B cell (primary cell): Measurements from ENCODE around the gene MTHFR. TPM values are rescaled to one million over a fixed set of nuclear protein-coding genes. Genes with fewer than 3 reads are reported as not detected.

Experiments
- ATAC-seq: fragments of 200-7000 bp; cut with Tn5 transposase; one replicate; pipeline ENCODE4 v1.10.0; 2021; ENCODE audit warnings: low read depth, mild to moderate bottlenecking, moderate number of reproducible peaks, moderate library complexity
- CTCF ChIA-PET: fragments of 350-600 bp; sonication (Branson Sonifier 250); formaldehyde crosslinking; loops from one replicate; lab custom pipeline; 2021; ENCODE audit warnings: antibody characterized with exemption, inconsistent platforms; lab: Charles Lee
- POLR2A ChIA-PET: fragments of 350-600 bp; sonication (Branson Sonifier 250); formaldehyde crosslinking; loops from one replicate; lab custom pipeline; 2021; ENCODE audit warnings: antibody characterized with exemption; lab: Charles Lee
- DNase-seq: peaks from one replicate; pipeline ENCODE4 v3.0.0; 2013
- H2AFZ ChIP-seq: 2 replicates; pipeline ENCODE4 v1.6.1; 2012; ENCODE audit warnings: mild to moderate bottlenecking, low read depth, low read length; ENCODE audit not compliant: insufficient read depth, poor library complexity, severe bottlenecking
- H3K27ac ChIP-seq, 2 donors: 1 replicate in 1 of 2; 2 replicates in 1 of 2; pipeline ENCODE4 v1.5.1; 2012 to 2013; ENCODE audit warnings: low read length in 2 of 2, mild to moderate bottlenecking in 2 of 2, moderate library complexity in 1 of 2
- H3K27me3 ChIP-seq, 4 experiments: fragments of 200-600 bp in 1 of 4; sonication (generic) in 1 of 4; replicated peaks in 1 of 4; 1 replicate in 2 of 4; 2 replicates in 2 of 4; pipeline versions ENCODE4 v1.6.1 to v1.7.0; 2013 to 2016; ENCODE audit warnings: low read length in 3 of 4, mild to moderate bottlenecking in 2 of 4, mixed read lengths in 1 of 4, moderate library complexity in 1 of 4; ENCODE audit not compliant: insufficient read depth in 4 of 4, control insufficient read depth in 3 of 4; ENCODE audit errors: control extremely low read depth in 1 of 4
- H3K36me3 ChIP-seq, 2 experiments: replicated peaks in 1 of 2; 1 replicate in 1 of 2; 2 replicates in 1 of 2; pipeline versions ENCODE4 v1.6.1 to v1.7.1; 2013; ENCODE audit warnings: low read length in 1 of 2; ENCODE audit not compliant: insufficient read depth in 2 of 2, control insufficient read depth in 1 of 2; ENCODE audit errors: control extremely low read depth in 1 of 2, extremely low read depth in 1 of 2
- H3K4me1 ChIP-seq, 2 donors: fragments of 200-600 bp in 1 of 2; sonication (generic) in 1 of 2; 1 replicate in 1 of 2; 2 replicates in 1 of 2; pipeline versions ENCODE4 v1.5.1 to v1.6.1; 2013 to 2017; ENCODE audit warnings: low read length in 2 of 2; ENCODE audit not compliant: control insufficient read depth in 2 of 2, insufficient read depth in 2 of 2
- H3K4me2 ChIP-seq: replicated peaks from 2 replicates; pipeline ENCODE3; 2012; ENCODE audit warnings: mild to moderate bottlenecking, low read depth, low read length; ENCODE audit not compliant: poor library complexity, severe bottlenecking
- H3K4me3 ChIP-seq, 5 experiments: fragments of 200-600 bp in 1 of 5; sonication (generic) in 1 of 5; 1 replicate in 3 of 5; 2 replicates in 2 of 5; pipeline versions ENCODE4 v1.5.1 to v1.7.0; 2011 to 2016; ENCODE audit warnings: low read length in 4 of 5, mild to moderate bottlenecking in 4 of 5, low read depth in 2 of 5, control low read depth in 1 of 5, moderate library complexity in 1 of 5; ENCODE audit not compliant: insufficient read depth in 1 of 5; ENCODE audit errors: control extremely low read depth in 1 of 5, extremely low read depth in 1 of 5
- H3K79me2 ChIP-seq: fragments of 200-600 bp; sonication (generic); one replicate; pipeline ENCODE4 v1.6.0; 2016; ENCODE audit warnings: low read length; ENCODE audit not compliant: control insufficient read depth, insufficient read depth
- H3K9ac ChIP-seq: fragments of 200-600 bp; sonication (generic); 2 replicates; pipeline ENCODE4 v1.6.1; 2017; ENCODE audit warnings: mild to moderate bottlenecking, low read length, moderate library complexity
- H3K9me3 ChIP-seq, 3 donors: one replicate each; pipeline versions ENCODE4 v1.6.1 to v1.7.1; 2013; ENCODE audit warnings: low read length in 2 of 3; ENCODE audit not compliant: control insufficient read depth in 2 of 3, insufficient read depth in 1 of 3; ENCODE audit errors: control extremely low read depth in 1 of 3
- H4K20me1 ChIP-seq: 2 replicates; pipeline ENCODE4 v1.6.0; 2012; ENCODE audit warnings: mild to moderate bottlenecking, low read length; ENCODE audit not compliant: insufficient read depth, control insufficient read depth, poor library complexity, severe bottlenecking
- H3K27ac Mint-ChIP-seq: one replicate; pipeline ENCODE4 v1.8.0; 2021; ENCODE audit warnings: mixed read lengths
- H3K27me3 Mint-ChIP-seq: one replicate; pipeline ENCODE4 v1.8.0; 2021; ENCODE audit warnings: mixed read lengths
- H3K4me1 Mint-ChIP-seq: one replicate; pipeline ENCODE4 v1.8.0; 2021; ENCODE audit warnings: mixed read lengths
- H3K4me3 Mint-ChIP-seq: one replicate; pipeline ENCODE4 v1.8.0; 2021; ENCODE audit warnings: mixed read lengths
- H3K9me3 Mint-ChIP-seq: one replicate; pipeline ENCODE4 v1.8.0; 2022; ENCODE audit warnings: mixed read lengths; ENCODE audit not compliant: insufficient read depth
- CTCF ChIP-seq: fragments of 200-600 bp; IDR thresholded peaks from one replicate; pipeline ENCODE4 v1.8.0; 2022; ENCODE audit warnings: antibody characterized with exemption, mild to moderate bottlenecking
- EZH2 ChIP-seq: IDR thresholded peaks from 2 replicates; pipeline ENCODE4 v1.6.1; 2012; ENCODE audit warnings: borderline replicate concordance, low read depth, mild to moderate bottlenecking, moderate library complexity, low read length; ENCODE audit not compliant: insufficient read depth, poor library complexity, severe bottlenecking
- WGBS: methylation state at CpG from one replicate; pipeline ENCODE4 v1.1.5; 2013; ENCODE audit warnings: missing lambda C conversion rate; ENCODE audit not compliant: insufficient coverage; 5-methylcytosine and 5-hydroxymethylcytosine counted together
- intact Hi-C: fragments of 100-400 bp; cut with micrococcal nuclease; formaldehyde crosslinking; loops from one replicate; pipeline ENCODE4 v1.10.0; 2022
- polyA plus RNA-seq: library from polyadenylated mRNA; depleted of rRNA; stranded (reverse); fragments of >200 nt; gene quantifications from 2 replicates; pipeline ENCODE4 v1.2.3, GENCODE V29; 2012
- total RNA-seq, 2 donors: library from RNA; stranded (reverse); fragments of 120-200 nt in 1 of 2; gene quantifications; 1 replicate in 1 of 2; 2 replicates in 1 of 2; pipeline versions ENCODE4 v1.2.3 to v1.2.4, GENCODE V29; 2013 to 2022

The MTHFR gene
- total and polyA plus RNA-seq, 2 donors (not counting 1 experiment from before 2014, with no cell fraction given): 35.8 to 114 TPM

DNA sequence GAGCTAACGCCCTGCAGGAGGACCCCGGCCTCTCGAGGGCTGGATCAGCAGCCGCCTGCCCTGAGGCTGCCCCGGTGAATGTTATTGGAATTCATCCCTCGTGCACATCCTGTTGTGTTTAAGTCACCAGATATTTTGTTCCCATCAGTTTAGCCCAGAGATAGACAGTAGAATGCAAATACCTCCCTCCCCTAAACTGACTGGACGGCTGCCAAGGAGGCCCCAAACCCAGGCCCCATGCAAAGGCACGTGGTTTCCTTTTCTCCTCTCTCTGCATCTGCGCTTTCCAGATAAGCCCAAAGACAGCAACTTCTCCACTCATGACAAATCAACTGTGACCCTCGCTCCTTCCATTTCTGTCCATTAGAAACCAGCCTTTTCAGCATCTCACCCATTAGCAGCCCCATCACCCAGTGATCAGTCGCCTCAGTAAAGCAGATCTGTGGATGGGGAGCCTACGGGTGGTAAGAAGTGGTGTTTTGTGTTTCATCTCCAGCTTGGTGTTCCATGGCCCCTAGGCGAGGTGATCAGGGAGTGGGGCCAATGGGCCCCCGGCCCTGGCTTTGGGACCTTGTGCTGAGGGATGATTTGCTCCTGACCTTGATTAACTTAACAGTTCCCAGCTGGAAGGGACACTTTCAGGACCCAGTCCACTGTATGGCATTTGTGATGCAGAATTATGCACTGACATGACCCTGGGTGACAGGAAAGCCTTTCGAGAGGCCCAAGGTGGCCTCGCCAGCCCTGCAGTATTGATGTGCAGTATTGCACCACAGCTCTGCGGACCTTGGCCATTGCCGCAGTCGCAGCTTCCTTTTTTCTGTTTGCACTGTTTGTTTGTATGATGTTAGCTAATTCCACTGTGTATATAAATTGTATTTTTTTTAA, 36.6 kb upstream of the MTHFR start:
- Histone ChIP-seq H3K27ac (peak overlapping the region in 1 of 2 donors; percentile 13), H3K79me2 (no peaks in the 10 kb centered on the region), H4K20me1 (peaks cover 27% of the 10 kb centered on the region), H3K9me3 (no peaks in the 10 kb centered on the region), H3K9ac (no peak overlapping the region), H3K4me1 (peaks cover 14 to 22% of the 10 kb centered on the region in 2 donors), H3K4me3 (no peak overlapping the region), H2AFZ (no peak overlapping the region), H3K27me3 (no peaks in the 10 kb centered on the region), H3K4me2 (peak overlapping the region; percentile 50), H3K36me3 (peaks cover 1 to 69% of the 10 kb centered on the region in 2 experiments)
- H3K27me3 Mint-ChIP-seq: no peaks in the 10 kb centered on the region
- POLR2A ChIA-PET: no interaction called here
- peaks cover 27% of the 10 kb centered on the region for H3K4me1 Mint-ChIP-seq
- DNase-seq (peak; percentile 39), ATAC-seq (peak; percentile 40)
- peak overlapping the region; percentile 13 for H3K4me3 Mint-ChIP-seq
- intact Hi-C loops: no loop called here
- H3K27ac Mint-ChIP-seq: peak overlapping the region; percentile 69
- H3K9me3 Mint-ChIP-seq: no peaks in the 10 kb centered on the region
- 26% methylated on average over 13 of the region's 19 CpGs for WGBS
- no peak for TF ChIP-seq EZH2
- no peak for TF ChIP-seq CTCF
- CTCF ChIA-PET: interaction anchor here (0.8 to 1.5 kb wide), 3 partner anchors 11 to 51 kb away, joined by 3 read pairs; no protein-coding TSS in a partner anchor
